Measurements from ENCODE around the gene CDSN.

The CDSN gene

DNA sequence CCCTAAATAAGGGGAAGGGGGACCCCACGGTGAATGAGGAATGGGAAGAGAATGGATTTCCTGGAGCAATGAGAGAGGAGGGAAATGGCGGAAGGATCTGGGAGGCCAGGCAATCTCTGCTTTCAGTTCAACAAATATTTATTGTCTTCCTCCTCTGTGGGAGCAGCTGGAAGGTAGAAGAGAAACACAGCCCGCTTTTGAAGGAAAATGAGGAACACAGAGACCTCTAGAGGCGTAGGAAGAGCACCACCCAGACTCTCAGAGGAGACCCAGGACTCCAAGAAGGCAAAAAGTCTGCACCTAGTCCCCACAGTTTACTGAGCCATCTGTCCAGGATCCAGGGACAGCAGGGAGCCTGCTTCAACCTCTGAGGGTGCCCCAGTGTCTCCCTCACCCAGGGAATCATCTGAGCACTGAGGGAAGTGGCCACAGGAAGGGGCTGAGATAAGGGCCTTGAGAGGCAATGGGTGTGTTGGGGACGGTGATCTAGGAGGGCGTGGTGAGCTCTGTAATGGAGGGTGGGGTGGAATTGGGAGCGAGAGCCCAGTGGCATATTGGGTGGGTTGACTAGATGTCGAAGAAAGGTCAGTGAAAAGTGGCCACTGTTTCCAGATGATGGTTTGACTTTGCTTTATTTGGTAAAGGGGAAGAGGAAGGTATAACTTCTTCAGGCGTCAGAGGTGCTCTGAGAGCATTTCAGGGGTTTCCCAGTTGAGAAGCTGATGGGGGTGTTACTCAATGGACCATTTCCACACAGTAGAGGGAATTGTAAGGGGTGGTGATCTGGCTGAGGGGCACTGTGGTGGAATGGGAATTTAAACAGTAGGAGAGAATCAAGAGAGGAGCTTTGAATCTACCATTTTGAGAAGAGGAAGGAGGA lies 5.0 kb downstream of the CDSN start:
- DNase-seq: peak; percentile 22

DNA sequence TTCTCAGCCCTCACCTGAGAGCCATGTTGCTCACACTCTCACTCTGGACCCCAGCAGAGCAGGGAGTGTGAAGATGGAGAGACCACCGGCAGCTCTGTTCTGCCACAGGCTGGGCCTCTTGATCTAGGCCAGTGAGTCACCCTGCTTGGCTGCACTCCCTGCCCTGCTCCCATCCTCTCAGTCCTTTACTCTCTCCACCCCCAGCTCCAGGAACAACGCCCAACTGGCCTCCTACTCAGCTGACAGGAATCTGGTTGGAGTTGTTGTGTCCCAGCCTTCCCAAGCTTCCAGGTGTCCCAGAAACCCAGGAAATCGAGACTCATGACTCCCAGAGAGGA lies 5.7 kb downstream of the CDSN start, which contains the start of gene PSORS1C1:
PSORS1C1 (plus strand) TSS at position 260 of the 338 bp plus-strand sequence. CDS start 14,833 bp downstream, outside the sequence.
- DNase-seq: no peak

DNA sequence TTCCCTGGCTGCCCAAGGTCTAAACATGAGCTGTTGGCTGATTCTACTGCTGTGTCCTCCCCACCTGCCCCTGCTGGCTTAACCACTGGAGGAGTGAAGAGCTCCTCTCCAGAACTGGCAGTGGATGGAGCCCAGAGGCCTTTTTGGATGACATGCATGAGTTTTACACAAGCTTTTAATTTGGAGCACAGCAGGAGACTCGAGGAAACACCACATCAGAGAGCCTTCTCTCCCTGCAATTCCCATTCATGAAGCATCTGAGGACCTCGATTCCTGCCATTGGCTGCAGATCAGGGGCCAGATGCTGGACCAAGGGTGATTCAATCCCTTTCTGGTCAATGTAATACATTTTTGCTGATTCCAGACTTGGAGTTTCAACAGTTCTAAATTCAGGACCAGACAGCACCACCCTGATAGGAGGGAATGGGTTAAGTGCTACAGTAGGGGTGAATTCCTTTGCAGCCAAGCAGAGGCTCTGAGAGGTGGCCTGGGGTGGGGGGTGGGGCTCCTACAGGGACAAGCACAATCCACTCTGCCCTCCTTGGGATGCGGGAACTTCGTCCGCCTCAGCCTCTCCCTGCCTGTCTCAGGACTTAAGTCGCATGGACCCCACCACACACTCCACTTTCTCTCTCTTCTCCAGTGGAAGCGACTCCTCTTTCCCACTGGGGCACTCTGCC lies 6.2 kb downstream of the CDSN start:
- DNase-seq: no peak

DNA sequence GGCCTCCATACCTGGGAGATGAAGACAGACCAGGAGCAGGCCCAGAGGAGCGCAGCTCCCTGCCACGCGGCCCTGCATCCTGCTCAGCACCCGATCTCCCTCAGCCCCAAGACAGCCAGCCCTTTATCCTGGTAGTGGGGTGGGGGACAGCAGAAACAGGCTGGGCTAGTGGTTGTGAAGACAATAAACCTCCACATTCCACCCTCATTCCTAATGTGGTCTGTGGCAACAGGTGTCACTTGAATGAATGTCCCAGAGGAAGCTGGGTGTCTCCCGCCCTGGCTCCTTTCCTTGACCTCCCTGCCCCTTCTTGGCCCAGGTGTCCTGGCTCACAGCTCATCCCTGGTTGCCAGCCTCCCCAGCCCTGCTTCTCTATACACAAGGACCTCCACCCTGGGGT lies 7.8 kb downstream of the CDSN start, which contains the start of gene C6orf15:
C6orf15 (minus strand) TSS at position 98 of the 400 bp plus-strand sequence; CDS start at position 78, 20 bp downstream.
- no peak for DNase-seq

DNA sequence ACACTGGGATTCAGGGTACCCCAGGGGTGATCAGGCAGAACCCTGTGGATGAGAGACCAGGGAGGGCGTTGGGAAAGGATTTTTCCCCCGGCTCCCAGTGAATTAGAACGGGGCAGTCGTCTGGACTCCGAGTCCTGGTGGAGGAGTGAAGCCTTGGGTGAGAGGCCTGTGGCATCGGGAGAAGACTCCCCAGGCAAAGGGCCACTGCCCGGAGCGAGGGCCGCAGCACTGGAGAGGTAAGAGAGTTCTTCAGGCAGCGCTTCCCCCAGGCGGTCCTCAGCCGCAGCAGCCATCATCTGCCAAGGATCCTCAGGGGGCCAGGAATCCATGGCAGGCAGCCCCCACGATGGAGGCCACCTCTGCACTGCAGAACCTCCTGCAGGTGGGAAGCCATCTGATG lies 8.5 kb downstream of the CDSN start:
- no peak for DNase-seq

DNA sequence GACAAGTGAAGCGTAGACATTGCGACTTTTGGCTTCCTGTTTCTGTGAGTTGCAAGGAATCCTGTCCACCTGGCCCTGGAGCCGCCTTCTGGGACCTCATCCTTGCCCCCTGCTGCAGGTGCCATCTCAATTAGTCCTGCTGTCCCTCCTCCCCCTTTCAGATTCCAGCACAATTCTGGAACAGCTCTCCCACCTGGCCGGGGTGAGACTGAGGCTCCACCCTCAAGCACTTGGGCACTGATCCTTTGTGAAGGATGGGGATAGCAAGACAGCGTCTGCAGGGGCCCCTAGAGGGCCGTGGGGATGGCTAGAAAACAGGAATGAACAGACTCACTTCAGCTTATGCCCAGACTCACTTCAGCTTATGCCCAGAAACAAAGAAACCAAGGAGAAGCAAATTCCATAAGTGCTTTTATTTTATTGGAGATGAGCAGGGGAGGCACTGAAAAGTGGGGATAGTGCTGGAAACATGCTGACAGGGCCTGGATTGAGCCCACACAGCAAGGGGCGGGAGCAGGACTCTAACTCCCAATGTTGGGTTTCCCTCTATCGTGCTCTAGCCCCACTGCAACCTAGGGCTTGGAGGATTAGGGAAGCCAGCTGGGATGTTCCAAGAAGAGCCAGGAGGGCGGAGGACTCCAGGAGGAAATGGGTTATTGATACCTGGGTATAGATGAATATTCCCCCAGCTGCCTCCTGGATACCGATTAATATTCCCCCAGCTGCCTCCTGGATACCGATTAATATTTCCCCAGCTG lies 9.2 kb downstream of the CDSN start:
- no peak for DNase-seq

DNA sequence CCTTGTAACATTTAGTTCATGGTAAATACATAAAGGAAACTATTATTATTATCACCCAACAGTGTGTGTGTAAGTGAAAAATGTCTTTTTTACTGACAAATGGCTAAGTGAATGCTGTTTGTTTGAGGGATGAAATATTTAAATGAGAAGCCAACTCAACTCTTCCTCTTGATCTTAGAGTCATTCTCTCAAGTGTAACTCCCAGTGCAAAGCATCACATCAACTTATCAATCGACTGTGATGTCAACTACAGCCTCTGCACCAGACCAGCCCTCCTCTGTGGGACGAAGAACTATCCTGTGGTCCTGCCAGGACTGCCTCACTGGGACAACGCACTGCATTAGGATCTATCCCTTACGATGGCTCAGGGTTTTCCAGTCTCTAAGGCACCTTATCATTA lies 13.2 kb downstream of the CDSN start:
- DNase-seq: no peak

DNA sequence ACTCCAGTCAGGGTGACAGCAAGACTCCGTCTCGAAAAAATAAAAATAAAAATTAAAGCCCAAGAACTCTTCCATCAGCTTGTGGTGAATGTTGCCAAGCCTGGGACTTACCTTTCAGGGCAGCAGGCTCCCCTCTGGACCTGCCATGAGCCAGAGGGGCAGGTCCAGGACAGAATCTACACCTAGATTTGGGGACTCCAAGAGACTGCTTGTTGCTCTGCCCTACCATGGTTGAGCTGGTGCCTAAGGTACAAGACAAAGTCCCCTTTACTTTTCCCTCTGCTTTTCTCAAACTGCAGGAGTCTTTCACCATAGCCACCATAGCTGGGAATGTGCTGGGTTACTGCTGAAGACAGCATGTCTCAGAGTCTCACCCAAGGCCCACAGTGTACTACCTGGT lies 17.1 kb downstream of the CDSN start:
- DNase-seq: no peak

DNA sequence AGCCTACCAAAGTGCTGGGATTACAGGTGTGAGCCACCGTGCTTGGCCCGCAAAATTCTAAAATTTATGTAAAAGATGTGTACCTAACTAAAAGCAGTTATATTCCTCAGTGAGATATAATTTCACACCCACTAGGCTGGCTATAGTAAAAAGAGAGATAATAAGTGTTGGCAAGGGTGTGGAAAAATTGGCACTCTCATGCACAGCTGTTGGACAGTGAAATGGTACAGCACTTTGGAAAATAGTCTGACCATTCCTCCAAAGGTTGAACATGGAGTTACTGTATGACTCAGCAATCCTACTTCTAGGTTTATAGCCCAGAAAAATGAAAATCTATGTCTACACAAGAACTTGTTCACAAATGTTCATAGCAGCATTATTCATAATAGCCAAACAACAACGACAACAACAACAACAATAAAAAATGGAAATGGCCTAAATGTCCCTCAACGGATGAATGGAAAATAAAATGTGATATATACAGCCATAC lies 21.8 kb downstream of the CDSN start:
- no peak for DNase-seq

DNA sequence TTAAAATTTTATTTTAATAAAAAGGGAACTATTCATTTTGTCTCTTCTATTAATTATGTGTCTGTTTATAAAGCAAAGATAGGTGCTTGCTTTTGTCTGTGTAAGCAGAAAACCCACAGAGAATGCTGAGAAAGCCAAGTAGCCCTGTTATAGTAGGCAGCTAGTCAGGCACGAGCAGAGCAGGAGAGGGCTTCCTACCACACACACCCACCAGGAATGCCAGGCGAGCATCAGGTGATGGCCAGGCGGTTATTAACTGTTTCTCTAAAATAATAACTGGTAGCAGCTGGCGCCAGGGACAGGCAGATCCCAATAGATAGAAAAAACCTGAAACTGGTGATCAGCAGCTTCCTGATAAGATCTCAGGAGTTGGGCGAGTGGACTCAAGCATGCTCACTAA lies 23.6 kb downstream of the CDSN start:
- DNase-seq: no peak

DNA sequence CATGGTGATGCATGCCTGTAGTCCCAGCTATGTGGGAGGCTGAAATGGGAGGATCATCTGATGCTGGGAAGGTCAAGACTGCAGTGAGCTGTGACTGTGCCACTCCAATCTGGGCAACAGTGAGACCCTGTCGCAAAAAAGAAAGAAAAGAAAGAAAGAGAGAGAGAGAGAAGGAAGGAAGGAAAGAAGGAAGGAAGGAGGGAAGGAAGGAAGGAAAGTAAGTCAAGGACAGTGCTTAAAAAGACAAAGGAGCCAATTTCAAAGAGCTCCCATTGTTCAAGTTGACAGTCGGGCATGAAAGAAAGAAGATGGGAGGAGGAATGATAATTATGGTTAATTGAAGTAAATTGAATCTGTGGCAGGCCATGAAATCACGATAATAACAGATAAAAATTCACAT lies 24.0 kb downstream of the CDSN start:
- no peak for DNase-seq

DNA sequence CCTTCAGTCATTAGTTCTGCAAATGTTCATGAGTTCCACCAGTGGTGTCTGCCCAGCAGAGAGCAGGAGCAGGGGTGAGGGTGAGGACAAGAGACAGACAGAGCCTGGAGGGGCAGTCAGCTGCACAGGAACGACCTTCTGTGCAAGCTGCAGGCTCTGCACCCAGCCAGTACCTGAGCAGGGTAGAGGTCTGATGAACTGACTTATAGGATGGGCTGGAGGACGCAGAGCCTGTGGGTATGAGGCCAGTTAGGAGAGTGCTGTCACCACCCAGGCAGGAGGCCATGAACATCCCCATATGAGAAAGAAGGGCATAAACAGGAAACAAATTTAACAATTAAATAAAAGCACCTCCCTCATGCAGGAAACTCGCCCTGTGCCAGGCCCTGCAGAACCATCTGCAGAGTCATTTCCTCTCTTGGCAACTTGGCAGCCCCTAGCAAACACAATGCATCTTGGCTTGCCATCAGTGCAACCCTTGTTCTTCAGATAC lies 25.8 kb downstream of the CDSN start:
- DNase-seq: peak; percentile 45

DNA sequence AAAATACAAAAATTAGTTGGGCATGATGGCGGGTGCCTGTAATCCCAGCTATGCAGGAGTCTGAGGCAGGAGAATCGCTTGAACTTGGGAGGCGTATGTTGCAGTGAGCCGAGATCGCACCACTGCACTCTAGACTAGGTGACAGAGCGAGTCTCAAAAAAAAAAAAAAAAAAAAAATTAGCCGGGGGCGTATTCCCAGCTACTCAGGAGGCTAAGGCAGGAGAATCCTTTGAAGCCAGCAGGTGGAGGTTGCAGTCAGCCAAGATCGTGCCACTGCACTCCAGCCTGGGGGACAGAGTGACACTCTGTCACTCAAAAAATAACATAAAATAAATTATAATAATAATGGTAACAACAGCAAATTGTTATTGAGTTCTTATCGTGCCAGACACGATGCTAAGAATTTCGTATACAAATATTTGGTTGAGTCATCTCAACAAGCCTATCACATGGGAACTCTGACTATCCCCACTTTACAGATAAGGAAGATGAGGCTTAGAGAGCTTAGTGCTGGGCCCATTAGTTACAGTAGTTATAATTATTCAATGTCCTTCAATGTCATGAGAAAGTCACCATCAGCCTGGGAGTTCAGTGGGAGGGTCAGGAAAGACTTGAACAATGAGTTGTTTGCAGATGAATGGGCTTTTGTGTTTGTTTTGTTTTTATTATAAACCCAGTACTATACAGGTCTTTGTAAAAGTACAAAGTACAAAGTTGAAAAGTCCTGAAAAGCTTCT lies 27.3 kb downstream of the CDSN start:
- DNase-seq: no peak

DNA sequence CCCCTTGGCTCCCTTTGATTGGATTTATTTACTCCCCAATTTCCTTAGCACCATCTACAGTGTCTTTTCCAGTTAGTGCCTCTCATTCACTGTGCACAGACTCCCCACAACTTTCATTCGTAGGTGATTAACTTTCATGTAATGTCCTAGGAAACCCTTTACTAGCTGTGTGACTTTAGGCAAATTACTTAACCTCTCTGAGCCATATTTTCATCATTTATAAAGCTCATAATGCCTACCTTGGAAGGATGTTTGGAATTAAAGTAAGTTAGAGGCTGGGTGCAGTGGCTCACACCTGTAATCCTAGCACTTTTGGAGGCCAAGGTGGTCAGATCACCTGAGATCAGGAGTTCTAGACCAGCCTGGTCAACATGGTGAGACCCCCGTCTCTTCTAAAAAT lies 28.0 kb downstream of the CDSN start:
- DNase-seq: no peak

DNA sequence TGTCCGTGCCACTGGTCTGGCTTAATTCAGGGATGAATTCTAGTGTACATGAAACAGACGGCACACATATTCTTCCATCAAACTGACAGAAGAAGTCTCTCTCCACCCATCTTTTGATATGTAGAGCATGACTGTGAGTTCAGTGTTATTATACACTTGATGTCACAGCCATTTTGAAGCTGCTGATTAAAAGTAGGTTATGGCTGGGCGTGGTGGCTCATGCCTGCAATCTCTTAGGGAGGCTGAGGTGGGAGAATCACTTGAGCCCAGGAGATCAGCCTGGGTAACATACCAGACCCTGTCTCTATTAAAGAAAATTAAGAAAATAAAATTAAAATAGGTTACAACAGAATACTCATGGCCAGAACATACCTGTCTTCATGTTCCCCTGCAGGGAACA lies 28.6 kb downstream of the CDSN start:
- no peak for DNase-seq

DNA sequence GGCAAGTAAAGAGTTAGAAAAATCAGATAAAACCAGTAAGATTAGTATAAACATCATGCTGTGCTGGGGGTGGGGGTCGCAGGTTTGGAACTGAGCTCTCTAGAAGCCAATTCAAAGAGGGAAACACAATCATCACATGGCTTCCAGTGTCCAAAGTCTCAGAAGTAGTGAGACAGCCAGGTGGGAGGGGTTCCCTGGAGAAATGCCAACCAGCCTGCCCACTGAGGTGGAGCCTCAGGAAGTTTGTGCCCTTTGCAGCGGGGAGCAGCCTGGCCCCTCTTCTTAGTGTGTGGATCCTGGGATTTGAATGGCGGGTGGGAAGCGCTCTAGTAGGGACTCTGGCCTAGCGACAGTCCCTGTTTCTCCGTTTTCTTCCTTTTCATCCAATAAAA lies 29.3 kb downstream of the CDSN start:
- no peak for DNase-seq

DNA sequence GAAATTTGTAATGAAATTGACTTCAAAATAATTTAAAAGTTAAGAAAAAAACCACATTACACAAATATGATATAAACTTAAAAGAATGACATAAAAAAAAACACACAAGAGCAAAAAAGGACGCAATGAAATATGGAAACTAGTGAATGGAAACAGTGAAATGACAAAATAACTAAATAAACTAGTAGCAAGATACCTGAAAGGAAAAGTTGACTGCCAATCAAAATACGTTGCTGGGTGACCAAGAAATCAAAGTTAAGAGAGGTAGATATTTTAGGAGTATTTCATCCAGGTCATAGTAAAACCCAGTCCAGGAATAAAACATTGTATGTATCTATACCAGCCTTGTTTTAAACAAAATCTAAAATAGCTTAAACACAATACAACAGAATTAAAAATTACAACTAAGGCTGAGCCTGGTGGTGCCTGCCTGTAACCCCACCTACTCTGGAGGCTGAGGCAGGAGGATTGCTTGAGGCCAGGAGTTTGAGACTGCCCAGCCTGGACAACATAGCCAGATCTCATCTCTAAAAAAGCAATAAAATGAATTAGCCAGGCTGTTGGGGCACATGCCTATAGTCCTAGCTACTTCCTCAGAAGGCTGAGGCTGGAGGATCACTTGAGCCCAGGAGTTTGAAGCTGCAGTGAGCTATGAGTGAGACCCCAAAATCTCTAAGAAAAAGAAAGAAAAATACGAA lies 29.8 kb downstream of the CDSN start:
- no peak for DNase-seq

DNA sequence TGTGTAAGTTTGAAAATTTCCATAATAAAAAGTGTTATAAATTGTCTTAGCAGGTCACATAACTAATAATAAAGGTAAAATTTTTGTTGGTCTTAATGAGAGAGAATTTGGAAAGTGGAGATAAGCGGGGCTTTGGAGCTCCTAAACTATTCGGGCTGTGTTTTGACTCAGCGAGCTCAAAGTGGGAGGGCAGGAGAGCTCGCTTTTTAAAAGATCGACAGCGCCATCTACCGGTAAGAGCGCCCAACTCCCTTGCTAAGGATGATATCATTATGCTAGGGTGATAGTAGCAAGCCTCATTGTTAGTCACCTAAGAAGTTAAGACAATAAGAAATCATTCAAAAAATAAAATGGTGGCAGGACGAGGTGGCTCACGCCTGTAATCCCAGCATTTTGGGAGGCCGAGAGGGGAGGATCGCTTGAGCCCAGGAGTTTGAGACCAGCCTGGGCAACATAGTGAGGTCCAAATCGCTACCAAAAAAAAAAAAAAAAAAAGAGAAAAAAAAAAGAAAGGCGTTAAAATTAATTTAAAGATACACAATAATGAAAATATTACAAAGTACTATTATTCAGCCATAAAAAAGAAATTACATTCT lies 32.7 kb downstream of the CDSN start:
- DNase-seq: peak; percentile 83

DNA sequence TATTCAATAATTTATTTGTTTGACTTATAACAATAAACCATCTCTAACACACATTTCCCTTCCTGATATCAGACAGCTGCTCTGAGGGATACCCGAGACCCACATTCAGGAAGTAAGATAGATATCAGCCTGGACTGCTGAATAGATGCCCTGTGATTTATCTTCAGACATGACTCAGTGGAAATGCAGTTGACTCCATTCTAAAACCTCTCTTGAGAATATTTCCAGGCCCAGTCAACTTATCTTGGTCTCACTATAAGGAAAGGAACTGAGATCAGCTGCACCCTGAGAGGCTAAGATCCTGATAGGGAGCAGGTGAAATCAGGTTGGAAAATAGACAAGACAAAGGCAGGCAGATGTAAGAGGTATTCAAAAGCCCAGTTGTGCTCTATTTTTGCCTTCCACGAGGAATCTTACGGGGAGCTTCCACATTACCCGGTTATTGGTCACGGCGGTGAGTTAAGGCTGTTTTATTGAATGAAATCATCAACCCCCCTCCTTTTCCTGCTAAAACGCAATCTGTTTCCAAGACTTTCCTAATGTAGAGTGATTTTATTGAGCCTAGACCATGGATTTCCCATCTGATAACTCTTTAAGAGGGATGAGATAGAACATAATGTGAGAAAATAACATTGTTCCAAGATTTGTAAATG lies 33.3 kb downstream of the CDSN start:
- DNase-seq: no peak

DNA sequence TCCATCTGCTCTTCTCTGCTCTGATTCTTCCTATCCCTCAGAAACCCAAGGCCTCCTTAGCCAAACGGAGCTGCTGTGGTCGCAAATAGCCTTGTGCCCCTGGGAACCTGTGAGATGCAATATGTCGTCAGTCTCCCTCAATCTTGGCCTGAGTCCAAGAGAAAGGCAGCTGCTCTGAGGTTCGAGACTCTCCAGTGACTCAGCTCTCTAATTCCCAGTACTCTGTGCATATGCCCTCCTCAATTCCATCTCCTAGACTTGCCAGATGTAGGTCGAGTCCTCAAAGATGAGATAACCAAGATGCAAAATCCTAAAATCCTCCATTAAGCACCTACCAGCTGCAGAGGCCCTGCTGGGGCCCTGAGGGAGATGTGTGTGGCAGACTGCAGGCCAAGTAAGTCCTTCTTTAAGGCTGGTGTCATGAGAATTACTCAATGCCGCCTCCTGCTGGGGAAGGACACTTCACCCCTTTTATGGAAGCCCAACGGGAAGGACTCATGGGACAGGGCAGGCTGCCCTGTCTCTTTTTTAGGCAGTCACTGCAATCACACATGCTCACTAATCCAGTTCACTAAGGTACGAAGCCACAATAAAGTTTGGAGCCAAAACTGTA lies 36.4 kb downstream of the CDSN start:
- DNase-seq: peak; percentile 48
